Testis (tissue), 2 donors: ENCODE data around the gene SEMA3C.

Experiments
- POLR2A ChIP-seq: fragments of 450-650 bp; IDR thresholded peaks from one replicate; pipeline ENCODE4 v1.6.1; 2017; ENCODE audit warnings: antibody characterized with exemption, mild to moderate bottlenecking, moderate library complexity
- TF ChIP-seq, protein P1 (sequence below), 3 experiments: fragments of 450-650 bp in 2 of 3; fragments of 200-600 bp in 1 of 3; sonication (generic) in 1 of 3; IDR thresholded peaks; one replicate each; pipeline ENCODE4 v1.5.1; 2016 to 2019; ENCODE audit warnings: antibody characterized with exemption in 3 of 3, mild to moderate bottlenecking in 2 of 3, moderate library complexity in 1 of 3

DNA sequence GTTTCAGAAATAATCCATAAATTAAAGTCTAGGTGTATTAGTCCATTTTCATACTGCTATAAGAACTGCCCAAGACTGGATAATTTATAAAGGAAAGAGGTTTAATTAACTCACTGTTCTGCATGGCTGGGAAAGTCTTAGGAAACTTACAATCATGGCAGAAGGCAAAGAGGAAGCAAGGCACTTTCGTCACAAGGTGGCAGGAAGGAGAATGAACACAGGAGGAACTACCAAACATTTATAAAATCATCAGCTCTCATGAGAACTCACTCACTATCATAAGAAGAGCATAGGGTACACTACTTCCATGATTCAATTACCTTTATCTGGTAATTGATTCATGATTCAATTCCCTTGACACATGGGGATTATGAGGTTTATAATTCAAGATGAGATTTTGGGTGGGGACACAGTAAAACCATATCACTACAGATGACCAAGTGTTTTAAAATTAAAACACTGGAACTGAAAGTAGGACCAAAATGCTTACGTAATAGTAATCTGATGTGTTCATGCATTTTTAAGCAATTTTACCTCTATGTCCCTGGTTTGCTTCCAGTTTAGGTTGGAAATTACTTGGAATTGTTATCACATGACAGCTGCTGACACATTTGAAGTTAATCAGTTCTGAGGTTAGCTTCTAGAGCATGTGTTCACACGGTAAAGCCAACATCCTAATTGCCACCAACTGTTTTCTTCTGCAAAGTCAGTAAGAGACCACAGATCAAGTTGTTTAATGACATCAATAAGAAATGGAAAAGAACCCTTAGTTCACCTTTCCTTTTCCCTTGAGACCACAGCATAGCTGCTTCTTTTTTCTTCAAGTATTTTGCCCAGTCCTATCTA is 48.4 kb upstream of the SEMA3C start:
- TF ChIP-seq, protein P1, sequence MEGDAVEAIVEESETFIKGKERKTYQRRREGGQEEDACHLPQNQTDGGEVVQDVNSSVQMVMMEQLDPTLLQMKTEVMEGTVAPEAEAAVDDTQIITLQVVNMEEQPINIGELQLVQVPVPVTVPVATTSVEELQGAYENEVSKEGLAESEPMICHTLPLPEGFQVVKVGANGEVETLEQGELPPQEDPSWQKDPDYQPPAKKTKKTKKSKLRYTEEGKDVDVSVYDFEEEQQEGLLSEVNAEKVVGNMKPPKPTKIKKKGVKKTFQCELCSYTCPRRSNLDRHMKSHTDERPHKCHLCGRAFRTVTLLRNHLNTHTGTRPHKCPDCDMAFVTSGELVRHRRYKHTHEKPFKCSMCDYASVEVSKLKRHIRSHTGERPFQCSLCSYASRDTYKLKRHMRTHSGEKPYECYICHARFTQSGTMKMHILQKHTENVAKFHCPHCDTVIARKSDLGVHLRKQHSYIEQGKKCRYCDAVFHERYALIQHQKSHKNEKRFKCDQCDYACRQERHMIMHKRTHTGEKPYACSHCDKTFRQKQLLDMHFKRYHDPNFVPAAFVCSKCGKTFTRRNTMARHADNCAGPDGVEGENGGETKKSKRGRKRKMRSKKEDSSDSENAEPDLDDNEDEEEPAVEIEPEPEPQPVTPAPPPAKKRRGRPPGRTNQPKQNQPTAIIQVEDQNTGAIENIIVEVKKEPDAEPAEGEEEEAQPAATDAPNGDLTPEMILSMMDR (IDR thresholded peaks at IDR 0.05), result no peak
- no peak for TF ChIP-seq POLR2A
